GM19438 (cell line): ENCODE data around the gene TMEM120B.
"Not testable (repeated sequence)": the region's sequence is repeated elsewhere in the genome, so short reads cannot be mapped to it uniquely, and the experiment has no call there.

Source experiments
- ATAC-seq: cut with Tn5 transposase; IDR thresholded peaks from one replicate; pipeline ENCODE4 v1.9.1; 2021; ENCODE audit warnings: low read depth; ENCODE audit not compliant: unreplicated experiment

TMEM120B gene

DNA sequence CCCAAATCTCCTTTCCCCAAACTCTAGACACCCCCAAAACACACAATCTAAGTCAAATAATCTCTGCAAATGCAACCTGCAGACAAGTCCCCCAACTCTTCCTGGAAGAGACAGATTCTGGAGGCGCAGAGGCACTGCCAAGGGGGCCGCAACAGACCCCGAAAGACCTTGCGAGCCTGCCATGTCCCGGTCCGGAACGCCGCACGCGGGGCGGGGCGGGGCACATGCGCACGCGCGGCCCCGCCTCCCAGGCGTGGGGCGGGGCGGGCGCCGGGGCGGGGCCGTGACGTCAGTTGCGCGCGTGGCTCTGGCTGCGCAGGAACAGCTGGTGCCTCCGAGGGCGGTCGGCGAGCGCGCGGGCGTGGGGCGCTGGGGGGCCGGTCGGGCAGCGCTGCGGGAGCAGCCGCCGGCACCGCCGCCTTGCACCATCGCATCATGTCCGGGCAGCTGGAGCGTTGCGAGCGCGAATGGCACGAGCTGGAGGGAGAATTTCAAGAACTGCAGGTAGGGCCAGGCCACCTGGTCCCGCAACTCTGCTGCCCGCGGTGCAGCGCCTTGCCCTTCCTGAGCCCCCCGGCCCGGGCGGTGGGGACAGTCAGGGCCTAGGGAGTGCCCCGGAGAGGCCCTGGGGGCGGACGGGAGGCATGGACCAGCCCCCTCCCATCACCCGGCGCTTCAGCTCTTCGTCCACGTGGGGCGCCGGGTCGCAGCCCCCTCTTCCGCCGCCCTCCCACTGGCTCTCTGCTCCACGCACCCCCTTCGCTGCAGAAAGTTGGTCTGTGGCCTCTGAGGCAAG is at the start of gene TMEM120B:
Gene TMEM120B (plus strand): TSS at position 292 of the 796 bp plus-strand sequence. CDS start 144 bp downstream, at position 436.
- ATAC-seq, result peak; percentile 52

DNA sequence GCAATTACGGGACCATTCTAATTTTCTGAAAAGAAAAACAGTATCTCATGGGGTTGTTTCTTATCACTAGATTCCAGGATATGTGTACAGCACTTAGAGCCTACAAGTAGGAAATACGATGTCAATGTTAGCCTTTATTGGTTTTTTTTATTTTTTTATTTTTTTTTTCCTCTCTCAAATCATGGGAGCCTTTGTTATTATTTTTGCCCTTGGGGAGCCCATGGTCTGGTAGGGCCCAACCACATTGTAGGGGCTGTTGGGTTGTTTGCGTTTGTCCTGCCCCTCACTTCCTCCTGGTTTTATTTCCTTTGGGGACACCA is 49.0 kb upstream of the TMEM120B start:
- ATAC-seq, result no peak

DNA sequence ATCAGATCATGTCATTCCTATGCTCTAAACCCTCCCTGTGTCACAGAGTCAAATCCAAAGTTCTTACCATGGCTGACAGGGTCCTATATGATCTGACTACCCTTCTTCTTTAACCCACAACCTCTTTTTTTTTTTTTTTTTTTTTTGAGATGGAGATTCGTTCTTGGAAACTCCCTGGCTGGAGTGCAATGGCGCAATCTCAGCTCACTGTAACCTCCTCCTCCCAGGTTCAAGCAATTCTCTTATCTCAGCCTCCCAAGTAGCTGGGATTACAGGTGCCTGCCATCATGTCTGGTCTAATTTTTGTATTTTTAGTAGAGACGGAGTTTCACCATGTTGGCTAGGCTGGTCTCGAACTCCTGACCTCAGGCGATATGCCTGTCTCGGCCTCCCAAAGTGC is 45.7 kb upstream of the TMEM120B start:
- not testable (repeated sequence) for ATAC-seq

DNA sequence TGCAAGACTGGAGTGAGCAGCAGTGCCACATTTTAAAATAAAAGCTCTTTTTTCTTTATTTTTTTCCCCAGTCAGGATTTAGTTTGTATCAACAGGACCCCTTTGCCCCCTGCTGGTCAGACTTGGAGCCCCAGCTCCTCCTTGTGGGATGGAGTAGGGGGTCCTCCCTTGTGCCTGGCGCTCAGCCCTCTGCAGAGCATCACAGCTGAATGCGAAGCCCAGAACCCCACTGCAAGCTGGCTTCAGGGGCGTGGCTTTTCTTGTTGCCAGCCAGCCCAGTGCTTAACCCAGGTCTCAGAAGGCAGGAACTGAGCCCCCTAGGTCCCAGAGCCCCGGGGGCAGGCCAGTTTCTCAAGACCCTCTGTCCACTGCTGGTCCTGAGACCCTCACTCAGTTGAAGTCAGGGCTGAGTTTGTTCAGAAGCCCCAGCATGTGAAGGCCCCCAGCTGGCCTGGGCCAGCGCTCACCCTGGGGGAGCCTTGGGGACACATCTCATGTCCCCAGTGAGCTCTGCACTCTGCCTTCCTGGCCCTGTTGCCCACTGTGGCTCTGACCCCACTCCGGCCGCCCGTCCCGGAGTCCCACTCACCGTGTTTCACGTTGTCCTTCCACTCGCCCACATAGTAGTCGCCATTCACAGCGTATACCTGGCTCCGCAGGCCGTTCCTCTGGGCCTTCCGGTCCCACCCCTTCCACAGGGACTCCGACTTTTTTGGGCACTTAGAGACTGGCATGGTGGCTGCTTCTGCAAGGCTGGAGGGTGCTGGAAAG is 43.6 kb upstream of the TMEM120B start:
- no peak for ATAC-seq

DNA sequence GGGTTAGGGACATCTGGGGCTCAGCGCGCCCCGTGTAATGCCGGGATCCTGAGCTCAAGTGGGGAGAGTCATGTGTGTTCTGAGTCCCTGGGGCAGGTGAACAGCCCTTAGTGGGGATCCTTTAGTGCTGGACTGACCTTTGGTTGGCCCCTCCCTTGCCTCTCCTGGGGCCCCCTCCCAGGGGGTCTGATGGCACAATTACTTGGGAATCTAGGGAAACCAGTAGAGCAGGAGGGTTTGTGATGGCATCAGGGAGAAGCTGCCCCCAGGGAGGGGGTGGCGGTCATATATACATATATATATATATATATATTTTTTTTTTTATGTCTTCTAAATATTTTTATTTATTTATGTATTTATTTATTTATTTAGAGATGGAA is 43.0 kb upstream of the TMEM120B start, which contains the start of gene MORN3:
Gene MORN3 (minus strand): TSS at position 134 of the 380 bp plus-strand sequence. CDS start 171 bp downstream, outside the sequence.
- no peak for ATAC-seq

DNA sequence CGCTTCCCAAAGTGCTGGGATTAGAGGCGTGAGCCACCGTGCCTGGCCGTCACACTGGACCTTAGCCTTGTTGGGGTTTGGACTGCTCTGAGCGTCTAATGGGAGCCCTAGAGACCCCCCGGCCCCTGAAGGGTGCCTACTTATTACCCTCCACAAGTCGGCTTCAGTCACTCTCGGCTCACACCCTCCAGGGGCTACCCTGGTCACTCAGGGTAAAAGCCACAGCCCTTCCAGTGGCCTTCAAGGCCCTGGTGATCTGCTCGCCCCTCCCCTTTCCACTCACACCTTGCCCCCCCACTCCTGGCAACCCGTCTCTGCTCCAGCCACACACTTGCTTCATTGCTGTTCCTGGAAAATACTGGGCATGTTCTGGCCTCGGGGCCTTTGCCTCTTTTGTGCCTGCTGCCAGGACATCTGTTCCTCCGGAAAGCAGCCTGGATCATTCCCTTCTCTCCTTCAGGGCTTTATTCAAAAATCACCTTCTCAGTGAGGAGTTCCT is 39.5 kb upstream of the TMEM120B start:
- no peak for ATAC-seq

DNA sequence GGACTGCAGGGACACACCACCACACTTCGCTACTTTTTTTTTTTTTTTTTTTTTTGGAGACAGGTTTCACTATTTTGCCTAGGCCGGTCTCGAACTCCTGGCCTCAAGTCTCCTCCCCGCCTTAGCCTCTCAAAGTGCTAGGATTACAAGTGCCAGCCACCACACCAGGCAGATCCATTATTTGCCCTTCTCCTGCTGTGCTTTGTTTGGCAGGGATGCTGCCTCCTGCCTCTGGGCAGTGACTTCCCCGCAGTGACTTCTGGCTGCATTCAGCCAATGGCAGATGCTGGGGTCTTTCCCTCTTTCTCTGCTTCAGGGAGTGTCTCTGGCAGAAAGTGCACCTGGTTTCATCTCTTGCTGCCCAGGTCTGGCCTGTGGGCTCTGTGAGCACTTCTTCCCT is 36.4 kb upstream of the TMEM120B start:
- ATAC-seq, result no peak

DNA sequence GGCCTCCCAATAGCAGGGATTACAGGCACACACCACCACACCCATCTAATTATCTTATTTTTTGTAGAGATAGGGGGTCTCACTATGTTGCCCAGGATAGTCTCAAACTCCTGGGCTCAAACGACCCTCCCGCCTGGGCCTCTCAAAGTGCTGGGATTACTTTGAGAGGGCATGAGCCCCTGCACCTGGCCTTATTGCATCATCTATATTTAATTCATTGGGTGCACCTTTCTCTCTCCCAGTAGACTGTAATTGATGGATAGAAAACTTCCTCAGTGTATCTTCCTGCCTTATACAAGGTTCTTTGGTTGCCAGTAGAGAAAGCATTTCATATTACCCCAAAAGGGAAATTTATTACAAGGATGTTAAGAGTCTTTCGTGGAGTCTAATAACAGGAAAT is 34.2 kb upstream of the TMEM120B start:
- ATAC-seq, result no peak

DNA sequence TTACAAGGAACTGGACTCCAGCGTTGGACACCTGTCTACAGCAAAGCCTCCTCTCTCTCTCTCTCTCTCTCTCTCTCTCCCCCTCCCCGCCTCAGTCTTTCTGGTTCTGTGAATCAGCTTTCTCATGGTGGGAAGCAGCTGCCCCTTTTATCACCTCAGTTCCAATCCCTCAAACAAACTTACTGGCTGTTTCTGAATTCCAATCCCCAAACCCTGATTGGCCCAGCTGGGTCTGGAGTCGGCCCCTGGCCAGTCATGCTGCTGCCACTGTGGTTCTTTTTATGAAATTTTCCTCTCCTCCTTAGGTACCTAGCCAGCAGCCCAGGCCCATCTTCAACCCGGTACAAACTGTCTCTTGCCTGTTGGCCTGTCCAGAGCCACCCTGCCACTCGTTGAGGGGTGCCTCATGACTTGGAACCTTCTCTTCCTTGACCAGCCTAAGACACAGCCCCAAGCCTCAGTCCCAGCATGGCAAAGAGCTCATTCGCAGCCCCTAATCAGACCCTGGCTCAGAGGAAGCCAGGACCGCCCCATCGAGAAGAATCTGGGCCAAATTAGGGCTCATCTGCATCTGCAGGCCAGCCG is 33.7 kb upstream of the TMEM120B start:
- no peak for ATAC-seq

DNA sequence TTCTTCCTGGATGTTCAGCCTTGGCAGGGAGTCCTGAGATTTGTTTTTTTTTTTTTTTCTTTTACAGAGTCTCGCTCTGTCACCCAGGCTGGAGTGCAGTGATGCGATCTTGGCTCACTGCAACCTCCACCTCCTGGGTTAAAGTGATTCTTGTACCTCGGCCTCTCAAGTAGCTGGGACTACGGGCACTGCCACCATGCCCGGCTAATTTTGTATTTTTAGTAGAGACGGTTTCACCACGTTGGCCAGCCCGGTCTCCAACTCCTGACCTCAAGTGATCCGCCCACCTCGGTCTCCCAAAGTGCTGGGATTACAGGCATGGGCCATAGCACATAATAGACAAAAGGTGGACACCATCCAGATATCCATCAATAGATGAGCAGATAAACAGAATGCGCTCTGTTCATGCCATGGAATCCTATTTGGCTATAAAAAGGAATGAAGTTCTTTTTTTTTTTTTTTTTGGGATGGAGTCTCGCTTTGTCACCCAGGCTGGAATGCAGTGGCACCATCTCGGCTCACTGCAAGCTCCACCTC is 32.8 kb upstream of the TMEM120B start:
- not testable (repeated sequence) for ATAC-seq

DNA sequence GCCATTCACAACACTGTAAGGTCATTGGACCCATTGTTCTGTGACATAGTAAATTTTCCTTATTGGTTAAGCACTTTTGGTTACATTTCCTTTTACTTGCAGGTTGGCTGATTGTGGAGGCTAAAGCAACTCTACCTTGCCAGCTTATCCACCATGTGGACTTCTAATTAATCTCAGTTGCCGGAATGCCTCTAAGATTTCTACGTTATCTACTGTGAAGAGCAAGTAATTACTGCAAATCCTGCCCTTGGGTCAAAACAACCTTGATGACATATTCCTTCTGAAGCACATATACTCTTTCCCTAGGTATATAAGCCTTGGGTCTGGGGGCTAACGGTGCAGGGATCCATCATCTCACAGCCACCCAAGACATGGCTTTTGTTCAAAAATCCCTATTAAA is 23.6 kb upstream of the TMEM120B start:
- no peak for ATAC-seq

DNA sequence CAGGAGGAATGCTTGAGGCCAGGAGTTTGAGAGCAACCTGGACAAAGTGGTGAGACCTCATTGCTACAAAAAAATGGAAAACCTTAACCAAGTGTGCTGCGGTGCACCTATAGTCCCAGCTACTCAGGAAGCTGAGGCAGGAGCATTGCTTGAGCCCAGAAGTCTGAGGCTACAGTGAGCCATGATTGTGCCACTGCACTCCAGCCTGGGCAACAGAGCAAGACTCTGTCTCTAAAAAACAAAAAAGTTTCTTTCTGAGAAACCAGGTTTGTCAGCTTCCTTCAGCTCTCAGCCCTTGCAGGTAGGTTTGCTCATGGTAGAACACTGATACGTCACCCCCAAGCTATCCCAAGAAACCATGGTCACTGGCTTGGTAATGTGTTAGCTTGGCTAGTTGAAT is 23.1 kb upstream of the TMEM120B start:
- ATAC-seq, result no peak

DNA sequence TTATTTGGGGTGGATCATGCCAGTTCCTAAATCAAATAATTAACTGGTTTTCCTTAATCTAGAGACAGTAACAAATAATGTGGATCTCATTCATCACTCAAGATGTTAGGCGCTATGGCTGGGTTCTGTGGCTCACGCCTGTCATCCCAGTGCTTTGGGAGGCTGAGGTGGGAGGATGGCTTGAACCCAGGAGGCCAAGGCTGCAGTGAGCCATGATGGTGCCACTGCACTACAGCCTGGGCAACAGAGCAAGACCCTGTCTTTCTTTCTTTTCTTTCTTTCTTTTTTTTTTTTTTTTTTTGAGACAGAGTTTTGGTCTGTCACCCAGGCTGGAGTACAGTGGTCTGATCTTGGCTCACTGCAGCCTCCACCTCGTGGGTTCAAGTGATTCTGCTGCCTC is 19.8 kb upstream of the TMEM120B start:
- ATAC-seq, result not testable (repeated sequence)

DNA sequence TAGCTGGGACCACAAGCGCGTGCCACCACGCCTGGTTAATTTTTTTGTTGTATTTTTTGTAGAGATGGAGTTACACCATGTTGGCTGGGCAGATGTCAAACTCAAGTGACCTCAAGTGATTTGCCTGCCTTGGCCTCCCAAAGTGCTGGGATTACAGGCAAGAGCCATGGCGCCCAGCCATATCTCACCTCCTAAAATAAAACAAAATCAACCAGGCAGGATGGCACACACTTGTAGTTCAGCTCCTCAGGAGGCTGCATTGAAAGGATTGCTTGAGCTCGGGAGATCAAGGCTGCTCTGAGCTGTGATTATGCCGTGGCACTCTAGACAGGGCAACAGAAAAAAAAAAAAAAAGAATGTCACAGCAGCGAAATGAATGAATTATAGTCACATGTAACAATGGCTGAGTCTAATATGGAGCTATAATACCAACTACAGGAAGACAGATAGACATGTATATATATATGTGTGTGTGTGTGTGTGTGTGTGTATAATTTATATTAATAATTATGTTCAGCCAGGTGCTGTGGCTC is 19.3 kb upstream of the TMEM120B start:
- ATAC-seq, result no peak

DNA sequence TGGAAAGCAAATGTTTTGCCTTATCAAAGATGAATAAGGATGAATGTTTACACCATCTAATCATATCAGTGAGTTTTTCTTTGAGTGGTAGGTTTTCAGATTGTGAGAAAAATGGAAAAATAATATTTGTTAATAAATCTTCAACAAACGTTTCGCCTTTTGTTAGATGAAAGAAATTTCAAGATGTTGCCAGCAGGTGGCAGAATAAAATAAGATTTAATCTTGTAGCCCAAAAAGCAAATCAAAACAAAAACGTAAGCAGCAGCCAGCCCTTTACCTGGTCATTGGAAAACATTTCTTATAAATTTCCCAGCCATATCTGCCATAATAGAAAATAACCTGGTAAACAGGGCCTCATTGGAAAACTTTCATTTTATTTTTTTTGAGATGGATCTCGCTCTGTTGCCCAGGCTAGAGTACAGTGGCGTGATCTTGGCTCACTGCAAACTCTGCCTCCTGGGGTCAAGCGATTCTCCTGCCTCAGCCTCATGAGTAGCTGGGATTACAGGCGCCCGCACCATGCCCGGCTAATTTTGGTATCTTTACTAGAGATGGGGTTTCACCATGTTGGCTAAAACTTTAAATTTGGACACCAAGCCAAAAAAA is 15.4 kb upstream of the TMEM120B start:
- ATAC-seq, result no peak

DNA sequence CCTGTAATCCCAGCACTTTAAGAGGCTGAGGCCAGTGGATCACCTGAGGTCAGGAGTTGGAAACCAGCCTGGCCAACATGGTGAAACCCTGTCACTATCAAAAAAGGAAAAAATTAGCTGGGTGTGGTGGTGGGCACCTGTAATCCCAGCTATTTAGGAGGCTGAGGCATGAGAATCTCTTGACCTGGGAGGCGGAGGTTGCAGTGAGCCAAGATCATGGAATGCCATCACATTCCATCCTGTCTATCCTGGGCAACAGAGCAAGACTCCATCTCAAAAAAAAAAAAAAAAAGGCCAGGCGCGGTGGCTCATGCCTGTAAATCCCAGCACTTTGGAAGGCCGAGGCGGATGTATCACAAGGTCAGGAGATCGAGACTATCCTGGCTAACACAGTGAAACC is 14.7 kb upstream of the TMEM120B start:
- not testable (repeated sequence) for ATAC-seq

DNA sequence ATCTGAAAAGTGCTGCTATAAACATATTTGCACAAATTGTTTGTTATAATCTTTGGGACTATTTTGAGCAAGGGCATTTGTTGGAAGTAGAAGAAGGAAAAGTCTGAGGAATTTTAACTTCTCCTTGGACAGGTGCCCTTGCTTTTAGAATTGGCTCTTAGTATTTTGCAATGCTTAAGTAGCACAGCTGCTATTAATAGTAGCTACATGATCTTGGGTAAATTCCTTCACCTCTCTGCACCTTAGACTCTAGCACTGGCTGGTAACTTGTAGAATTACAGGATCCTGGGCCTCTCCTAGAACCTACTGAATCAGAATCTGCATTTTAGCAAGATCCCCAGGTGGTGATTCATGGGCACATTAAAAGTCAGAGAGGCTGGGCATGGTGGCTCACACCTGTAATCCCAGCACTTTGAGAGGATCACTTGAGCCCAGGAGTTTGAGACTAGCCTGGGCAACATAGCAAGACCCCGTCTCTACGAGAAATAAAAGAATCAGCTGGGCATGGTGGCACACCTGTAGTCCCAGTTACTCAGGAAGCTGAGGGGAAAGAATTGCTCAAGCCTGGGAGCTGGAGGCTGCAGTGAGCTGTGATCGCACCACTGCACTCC is 10.8 kb upstream of the TMEM120B start:
- ATAC-seq, result no peak

DNA sequence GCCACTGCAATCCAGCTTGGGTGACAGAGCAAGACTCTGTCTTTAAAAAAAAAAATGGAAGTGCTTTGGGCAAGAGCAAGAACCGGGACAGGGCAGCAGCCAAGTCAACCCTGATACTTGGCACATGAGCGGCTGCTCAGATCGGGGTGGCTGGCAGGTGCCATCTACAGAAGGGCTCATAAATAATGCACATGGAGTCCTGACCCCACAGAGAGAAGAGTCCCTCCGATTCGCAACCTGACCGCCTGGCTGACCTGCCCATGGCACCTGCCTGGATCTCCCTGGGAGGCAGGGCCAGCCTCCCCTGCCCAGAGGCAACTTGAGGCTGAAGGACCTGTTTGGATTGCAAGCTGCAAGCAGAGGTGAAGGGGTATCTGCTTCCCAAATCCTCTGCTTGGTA is 9.6 kb upstream of the TMEM120B start:
- ATAC-seq, result no peak

DNA sequence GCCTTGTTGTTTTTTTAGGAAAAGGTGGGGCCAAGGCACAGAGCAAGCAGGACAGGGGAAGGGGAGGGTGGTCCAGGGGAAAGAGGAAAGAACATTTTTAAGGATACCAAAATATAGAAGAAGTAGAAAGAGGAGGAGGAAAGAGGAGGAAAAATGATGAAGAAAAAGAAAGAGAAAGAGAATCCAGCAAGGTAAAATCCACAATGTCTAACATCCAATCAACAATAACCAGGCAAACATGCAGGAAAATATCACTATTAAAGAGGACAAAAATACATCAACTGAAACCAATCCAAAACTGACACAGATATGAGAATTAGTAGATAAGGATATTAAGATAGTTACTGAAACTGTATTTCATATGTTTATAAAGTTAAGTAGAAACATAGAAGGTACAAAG is 7.0 kb upstream of the TMEM120B start:
- ATAC-seq, result no peak
